Epidermal melanocyte (primary cell): ENCODE results near the gene PDK2.

Experiments used
- DNase-seq: peaks from one replicate; pipeline ENCODE4 v3.0.0; 2011; ENCODE audit warnings: low spot score; ENCODE audit not compliant: insufficient read length

The PDK2 gene

DNA sequence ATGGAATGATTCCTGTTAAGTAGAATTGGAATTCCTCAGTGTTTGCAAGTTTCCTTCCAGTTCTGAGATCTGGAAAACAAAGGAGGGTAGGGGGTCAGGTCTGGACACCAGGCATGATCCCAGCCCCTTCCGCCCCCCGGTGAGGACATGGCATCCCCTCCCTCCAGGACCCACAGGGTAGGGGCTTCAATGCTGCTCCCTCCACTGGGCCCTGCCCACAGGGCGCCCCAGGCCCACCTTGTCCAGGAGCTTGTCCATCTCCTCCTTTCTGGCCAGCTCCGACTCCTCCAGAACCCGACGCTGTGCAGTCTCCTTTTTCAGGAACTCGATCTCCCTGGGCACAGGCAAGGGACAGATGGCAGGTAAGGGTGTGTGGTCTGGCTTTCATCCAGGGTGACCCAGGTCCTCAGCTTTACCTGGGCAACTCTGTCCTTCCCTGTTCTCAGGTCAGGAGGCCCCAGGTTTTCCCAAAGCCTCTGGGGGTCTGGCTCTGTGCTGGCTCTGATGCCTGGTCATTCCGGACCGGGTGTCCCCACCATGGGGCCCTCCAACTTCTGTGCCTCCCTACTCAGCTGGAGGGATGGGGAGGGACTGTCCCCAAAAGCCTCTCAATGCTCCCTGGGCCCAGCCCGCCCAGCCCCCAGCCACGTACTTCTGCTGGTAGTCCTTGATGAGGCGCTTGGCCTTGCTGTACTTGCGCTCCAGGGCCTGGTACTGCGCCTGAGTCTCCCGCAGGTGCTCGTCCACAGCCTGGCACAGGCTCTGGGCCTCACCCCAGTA, 40.4 kb downstream of the PDK2 start:
- no peak for DNase-seq

DNA sequence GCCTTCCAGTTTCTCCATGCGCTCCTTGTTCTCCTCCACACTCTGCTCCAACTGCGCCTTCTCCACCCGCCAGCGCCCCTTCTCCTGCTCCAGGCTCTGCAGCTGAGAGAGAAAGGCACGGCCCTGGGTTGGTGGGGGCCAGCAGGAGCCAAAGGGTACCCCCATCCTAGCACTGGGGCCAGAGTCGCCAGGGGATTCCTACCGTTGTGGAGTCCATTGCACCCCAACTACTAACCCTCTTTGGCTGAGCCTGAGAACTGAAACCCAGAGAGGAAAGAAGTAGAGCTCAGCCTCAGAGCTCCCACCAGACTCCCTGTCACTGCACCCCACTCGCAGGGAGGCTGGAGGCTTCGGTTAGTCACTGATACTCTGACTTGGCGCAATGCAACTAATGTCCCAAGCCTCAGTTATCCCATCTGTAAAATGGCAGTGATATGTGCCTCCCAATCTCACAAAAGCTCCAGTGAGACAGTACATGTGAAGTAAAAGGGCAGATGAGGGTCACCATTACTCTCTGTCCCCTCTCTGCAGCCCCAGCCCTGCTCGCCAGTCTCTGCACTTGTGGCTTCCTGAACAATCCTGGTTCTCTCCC, 41.0 kb downstream of the PDK2 start:
- DNase-seq = no peak

DNA sequence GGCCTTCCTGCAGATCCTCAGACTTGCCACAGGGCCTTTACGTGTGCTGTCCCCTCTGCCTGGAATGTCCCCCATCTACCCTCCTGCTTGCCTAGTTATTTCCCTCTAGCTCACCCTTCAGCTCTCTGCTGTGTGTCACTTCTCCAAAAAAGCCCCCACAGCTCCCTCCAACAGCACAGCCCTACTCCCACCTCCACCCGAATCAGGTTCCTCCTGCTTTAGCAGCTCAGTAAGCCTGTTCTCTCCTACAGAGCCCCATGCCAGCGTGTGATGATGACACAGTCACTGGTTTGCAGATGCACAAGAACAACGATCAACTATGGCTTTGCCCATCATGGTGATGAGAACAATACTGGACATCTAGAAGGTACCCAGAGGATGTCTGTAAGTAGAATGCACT, 41.9 kb downstream of the PDK2 start:
- DNase-seq = no peak

GRCh38 chr17:50139185-50139783, 44.1 kb downstream of the PDK2 start:
- no peak for DNase-seq

DNA sequence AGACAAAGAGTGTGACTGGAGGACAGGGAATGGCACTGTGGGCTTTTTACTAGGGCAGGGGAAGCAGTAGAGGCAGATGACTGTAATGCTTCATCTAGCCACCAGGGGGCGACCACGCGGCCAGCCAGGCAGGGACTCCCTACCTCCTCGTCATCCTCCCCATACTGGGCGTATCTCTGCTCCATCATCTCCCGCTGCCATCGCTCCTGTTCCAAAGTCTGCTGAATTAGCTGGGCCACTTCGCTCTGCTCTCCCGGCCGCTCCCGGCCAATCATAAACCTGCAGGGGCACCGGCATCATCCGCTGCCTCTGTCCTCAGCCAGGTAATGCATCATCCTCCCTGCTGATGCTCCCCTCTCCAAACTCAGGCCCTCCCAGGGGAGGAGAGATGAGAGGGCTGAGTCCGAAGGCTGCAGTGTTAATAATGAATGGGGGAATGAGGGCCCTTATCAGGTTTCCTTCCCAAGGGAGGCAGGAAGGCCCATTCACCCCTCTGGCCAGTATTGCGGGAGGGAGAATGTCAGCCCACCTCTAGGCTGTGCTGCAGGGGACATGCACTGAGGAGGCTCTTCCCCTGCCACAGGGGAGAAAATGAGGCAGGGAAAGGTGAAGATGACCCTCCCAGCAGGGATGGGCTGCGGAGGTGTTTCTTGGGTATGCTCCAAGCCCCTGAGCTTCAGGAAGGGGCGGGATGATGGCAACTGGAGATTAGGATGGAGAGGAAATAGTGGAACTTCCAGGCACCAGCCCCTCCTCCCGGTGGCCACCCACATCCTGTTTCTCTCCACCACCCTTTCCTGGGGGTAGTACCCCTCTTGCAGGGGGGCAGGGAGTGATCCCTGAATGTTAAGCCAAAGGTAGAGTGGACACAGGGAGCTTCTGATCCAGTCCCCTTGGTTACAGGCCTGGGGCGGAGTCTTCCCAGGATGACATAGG, 45.1 kb downstream of the PDK2 start:
- peak; percentile 88 for DNase-seq

DNA sequence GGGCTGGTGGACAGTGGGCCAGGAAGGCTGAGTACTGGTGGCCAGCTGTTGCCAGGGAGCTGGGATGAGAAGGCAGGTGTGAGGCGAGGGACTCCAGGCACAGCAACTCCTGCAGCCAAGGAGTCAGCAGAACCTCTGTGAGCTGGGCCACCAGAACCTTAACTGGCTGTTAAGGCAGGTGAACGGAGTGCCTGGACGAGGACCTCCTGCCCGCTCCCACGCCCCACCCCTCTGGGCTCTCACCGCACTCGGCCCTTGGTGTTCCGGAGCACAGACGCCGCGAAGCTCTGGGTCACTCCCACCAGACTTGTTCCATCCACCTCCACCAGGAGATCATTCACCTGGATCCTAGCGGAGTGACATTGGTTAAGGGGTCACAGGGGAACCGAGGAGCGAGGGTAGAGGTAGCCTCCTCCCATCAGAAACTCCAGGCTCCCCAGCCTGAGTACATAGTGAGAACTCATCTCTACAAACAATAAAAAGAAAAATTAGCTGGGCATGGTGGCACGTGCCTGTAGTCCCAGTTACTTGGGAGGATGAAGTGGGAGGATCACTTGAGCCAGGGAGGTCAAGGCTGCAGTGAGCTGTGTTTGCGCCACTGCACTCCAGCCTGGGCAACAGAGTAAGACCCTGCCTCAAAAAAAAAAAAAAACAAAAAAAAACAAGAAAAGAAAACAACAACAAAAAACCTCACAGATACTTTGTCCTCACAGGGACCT, 46.0 kb downstream of the PDK2 start:
- no peak for DNase-seq

GRCh38 chr17:50141745-50142110, 46.6 kb downstream of the PDK2 start:
- no peak for DNase-seq

GRCh38 chr17:50143461-50144176, 48.5 kb downstream of the PDK2 start:
- no peak for DNase-seq

DNA sequence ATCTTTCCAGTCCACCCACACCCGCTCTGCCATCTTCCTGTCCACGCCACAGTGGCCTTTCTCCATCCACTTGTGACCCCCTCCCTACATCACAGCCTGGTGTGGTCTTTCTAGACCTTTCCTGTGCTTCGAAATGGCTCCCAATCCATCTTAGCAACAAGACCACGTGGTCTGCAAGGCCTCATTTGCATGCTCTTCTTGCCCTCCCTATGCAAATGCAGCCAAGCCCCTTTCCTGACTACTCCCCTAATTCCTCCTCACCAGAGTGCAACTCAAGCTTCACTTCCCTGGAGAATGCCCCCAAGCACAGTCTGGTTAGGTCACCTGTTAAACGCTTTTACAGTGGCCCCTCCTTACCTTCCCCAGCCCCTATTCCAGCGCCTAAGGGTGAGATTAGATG, 49.2 kb downstream of the PDK2 start:
- no peak for DNase-seq

DNA sequence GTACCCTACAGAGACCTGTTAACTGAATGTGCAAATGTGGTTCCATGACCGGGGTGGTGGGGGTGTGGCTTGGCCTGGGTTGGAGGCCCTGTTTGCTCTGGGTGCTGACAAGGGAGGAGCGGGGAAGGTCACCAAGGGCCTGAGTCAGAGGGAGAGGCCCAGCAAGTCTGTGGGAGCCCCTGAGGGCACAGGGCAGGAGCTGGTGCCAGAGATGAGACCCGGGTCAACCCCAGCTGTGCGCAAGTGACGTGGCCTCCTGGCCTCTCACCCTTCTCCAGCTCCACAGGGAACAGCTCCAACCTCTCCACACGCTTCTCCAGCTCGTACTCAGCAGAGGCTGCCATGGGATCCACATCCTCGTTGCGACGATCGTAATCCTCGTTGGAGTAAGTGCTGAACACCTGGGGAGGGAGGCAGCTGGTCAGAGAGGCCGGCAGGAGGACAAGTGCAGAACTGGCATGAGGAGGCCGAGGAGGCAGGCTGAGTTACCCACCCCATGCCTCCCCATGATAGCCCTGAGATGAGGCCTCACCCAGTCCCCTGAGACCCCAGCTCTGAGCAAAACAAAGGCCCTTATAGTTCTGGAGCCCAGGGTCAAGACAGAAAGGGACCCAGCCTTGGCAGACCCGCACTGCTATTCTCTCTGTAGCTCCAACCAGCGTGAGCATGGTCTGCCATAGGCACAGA, 49.8 kb downstream of the PDK2 start:
- DNase-seq = no peak

DNA sequence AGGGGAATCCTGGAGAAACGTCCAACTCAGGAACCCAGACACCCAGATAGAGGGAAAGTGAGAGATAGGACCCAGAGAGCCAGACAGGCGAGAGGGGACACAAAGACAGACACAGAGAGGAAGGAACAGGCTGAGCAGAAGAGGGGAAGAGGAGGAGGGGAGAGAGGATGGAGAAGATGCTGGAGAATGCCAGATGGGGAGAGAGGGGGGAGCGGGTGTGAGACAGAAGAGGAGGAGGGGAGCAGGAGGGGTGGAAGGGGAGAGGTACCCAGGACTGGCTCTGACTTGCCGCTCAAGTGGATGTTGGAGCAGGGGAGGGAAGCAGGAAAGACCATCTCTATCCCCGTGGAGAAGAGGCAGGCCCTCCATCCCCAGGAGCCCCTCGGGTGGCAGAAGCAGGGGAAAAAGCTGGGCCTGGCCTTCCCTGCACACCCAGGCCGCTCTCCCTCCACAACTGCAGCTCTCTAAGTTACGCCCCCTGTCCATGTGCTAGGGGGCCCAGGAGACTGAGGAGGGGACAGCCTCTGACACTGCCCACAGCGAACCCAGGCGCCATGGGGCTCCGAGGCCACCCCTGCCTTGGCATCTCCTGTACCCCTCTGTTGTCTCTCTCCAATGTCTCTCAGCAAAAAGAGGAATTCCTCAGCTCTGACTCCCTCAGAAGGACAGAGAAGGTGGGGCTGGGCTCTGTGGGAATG, 50.5 kb downstream of the PDK2 start:
- no peak for DNase-seq

- DNase-seq = no peak
These were observed 51.2 kb downstream of the PDK2 start for GRCh38 chr17:50146230-50146926.

GRCh38 chr17:50146927-50147665, 51.9 kb downstream of the PDK2 start:
- no peak for DNase-seq

GRCh38 chr17:50147841-50148225, 52.7 kb downstream of the PDK2 start:
- no peak for DNase-seq

- no peak for DNase-seq
These were observed 53.3 kb downstream of the PDK2 start for GRCh38 chr17:50148226-50149090.

DNA sequence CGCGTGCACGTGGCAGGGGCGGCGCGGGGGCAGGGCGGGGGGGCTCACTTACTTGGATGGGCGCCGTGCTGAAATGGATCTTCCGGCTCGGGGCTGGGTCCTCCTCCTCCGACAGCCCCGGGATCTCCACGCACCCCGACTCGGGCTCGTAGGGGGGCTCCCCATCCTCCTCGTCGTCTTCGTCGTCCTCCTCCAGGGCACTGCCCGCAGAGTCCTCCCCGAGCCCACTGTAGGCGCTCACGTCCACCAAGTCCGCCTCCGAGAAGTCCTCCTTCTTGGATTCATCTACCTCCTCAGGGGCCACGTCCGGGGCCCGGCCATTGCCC, 53.9 kb downstream of the PDK2 start:
- no peak for DNase-seq
